ENCODE data around the gene ZNF469. TPM values are rescaled to one million over a fixed set of nuclear protein-coding genes. Genes with fewer than 3 reads are reported as not detected.

The ZNF469 gene
- total and polyA plus RNA-seq, 4 experiments from 2014 or later = 0.01 to 0.64 (median 0.61) TPM; not detected in 1

Other genes starting within 250 kb of the ZNF469 start
- gene ZFPM1, start 70.3 kb downstream of the ZNF469 start, total RNA-seq = 10 to 100 TPM; 19.0 to 20.5 TPM
- gene ZFPM1, start 70.3 kb downstream of the ZNF469 start, polyA plus RNA-seq = under 1 TPM; 0.07 to 0.48 TPM
- 10 to 100 TPM; 84.5 to 91.5 TPM for gene ZC3H18, start 187.4 kb downstream of the ZNF469 start, total RNA-seq
- 10 to 100 TPM in 1 of 2 donors, 1 to 10 TPM in 1; 3.0 to 23.5 TPM for gene ZC3H18, start 187.4 kb downstream of the ZNF469 start, polyA plus RNA-seq